ENCODE measurements around the gene ALDH7A1. TPM values are rescaled to one million over a fixed set of nuclear protein-coding genes. Genes with fewer than 3 reads are reported as not detected.

ALDH7A1 gene
- total RNA-seq, 1 donor from 2014 or later: 128 TPM

- H2AFZ ChIP-seq (replicated peaks): no peak overlapping the region
- Mint-ChIP-seq H3K4me3 (no peak overlapping the region), H3K9me3 (no peaks in the 10 kb centered on the region), H3K27ac (no peak overlapping the region), H3K36me3 (peaks cover 12% of the 10 kb centered on the region), H3K27me3 (ENCODE audit: insufficient read depth, low read depth) (peaks cover 8% of the 10 kb centered on the region), H3K4me1 (peaks cover 45% of the 10 kb centered on the region)
- no peak overlapping the region for H3K27ac ChIP-seq
- H3F3A ChIP-seq (ENCODE audit: low read depth): peaks cover 39% of the 10 kb centered on the region
- no peaks in the 10 kb centered on the region for H4K20me1 ChIP-seq (ENCODE audit: low read depth)
- H3K9ac ChIP-seq: no peak overlapping the region
- no peaks in the 10 kb centered on the region for H3K79me2 ChIP-seq (ENCODE audit: low read depth)
- H3K4me1 ChIP-seq: peaks cover 52% of the 10 kb centered on the region
- no peak overlapping the region for H3K4me3 ChIP-seq
- peaks cover 11% of the 10 kb centered on the region for H3K36me3 ChIP-seq
- no peaks in the 10 kb centered on the region for H3K9me3 ChIP-seq (ENCODE audit: low read depth)
- TF ChIP-seq, protein P1, sequence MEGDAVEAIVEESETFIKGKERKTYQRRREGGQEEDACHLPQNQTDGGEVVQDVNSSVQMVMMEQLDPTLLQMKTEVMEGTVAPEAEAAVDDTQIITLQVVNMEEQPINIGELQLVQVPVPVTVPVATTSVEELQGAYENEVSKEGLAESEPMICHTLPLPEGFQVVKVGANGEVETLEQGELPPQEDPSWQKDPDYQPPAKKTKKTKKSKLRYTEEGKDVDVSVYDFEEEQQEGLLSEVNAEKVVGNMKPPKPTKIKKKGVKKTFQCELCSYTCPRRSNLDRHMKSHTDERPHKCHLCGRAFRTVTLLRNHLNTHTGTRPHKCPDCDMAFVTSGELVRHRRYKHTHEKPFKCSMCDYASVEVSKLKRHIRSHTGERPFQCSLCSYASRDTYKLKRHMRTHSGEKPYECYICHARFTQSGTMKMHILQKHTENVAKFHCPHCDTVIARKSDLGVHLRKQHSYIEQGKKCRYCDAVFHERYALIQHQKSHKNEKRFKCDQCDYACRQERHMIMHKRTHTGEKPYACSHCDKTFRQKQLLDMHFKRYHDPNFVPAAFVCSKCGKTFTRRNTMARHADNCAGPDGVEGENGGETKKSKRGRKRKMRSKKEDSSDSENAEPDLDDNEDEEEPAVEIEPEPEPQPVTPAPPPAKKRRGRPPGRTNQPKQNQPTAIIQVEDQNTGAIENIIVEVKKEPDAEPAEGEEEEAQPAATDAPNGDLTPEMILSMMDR (IDR thresholded peaks at IDR 0.05): no peak
- no peak for TF ChIP-seq EZH2phosphoT487 (IDR thresholded peaks at IDR 0.05)
- no peak for TF ChIP-seq EZH2 (IDR thresholded peaks at IDR 0.05)
- no peak overlapping the region for H3K4me2 ChIP-seq
- no peak for DNase-seq (ENCODE audit: low spot score)
- no peaks in the 10 kb centered on the region for H3K27me3 ChIP-seq
Measured at GRCh38 chr5:126486332-126486731, 108.7 kb downstream of the ALDH7A1 start.

GRCh38 chr5:126484253-126484652 lies 110.8 kb downstream of the ALDH7A1 start:
- no peaks in the 10 kb centered on the region for H3K9me3 ChIP-seq (ENCODE audit: low read depth)
- TF ChIP-seq EZH2phosphoT487 (IDR thresholded peaks at IDR 0.05) (no peak), EZH2 (IDR thresholded peaks at IDR 0.05) (no peak)
- TF ChIP-seq, protein P1 (IDR thresholded peaks at IDR 0.05): no peak
- H3K4me1 Mint-ChIP-seq: peaks cover 27% of the 10 kb centered on the region
- no peak overlapping the region for H3K27ac Mint-ChIP-seq
- H3K27ac ChIP-seq: no peak overlapping the region
- peaks cover 12% of the 10 kb centered on the region for H3K36me3 Mint-ChIP-seq
- H4K20me1 ChIP-seq (ENCODE audit: low read depth): no peaks in the 10 kb centered on the region
- peaks cover 11% of the 10 kb centered on the region for H3K36me3 ChIP-seq
- H3K4me1 ChIP-seq: peaks cover 32% of the 10 kb centered on the region
- no peak overlapping the region for H3K4me2 ChIP-seq
- no peaks in the 10 kb centered on the region for H3K27me3 ChIP-seq
- no peak overlapping the region for H3K4me3 ChIP-seq
- H2AFZ ChIP-seq (replicated peaks): no peak overlapping the region
- H3K9me3 Mint-ChIP-seq: no peaks in the 10 kb centered on the region
- no peaks in the 10 kb centered on the region for H3K27me3 Mint-ChIP-seq (ENCODE audit: insufficient read depth, low read depth)
- H3F3A ChIP-seq (ENCODE audit: low read depth): peaks cover 18% of the 10 kb centered on the region
- H3K4me3 Mint-ChIP-seq: no peak overlapping the region
- no peak for DNase-seq (ENCODE audit: low spot score)
- H3K9ac ChIP-seq: no peak overlapping the region
- H3K79me2 ChIP-seq (ENCODE audit: low read depth): no peaks in the 10 kb centered on the region

DNA sequence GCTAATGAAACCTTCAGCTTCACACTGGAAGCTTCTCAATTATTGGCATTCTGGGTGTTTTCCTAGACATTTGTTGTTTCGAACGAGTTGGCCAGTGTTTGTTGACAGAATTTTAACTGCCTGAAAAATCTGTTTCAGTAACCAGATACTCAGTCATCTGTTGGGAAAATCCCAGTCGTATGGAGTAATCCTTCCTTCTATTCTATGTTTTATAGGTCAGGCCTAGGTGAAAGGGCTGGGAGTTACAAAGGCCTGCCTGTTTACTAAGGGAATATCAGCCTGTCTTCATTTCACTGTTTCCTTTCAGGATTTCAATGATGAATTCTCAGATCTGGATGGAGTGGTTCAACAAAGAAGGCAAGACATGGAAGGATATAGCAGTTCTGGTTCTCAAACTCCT lies 111.9 kb downstream of the ALDH7A1 start:
- H3K9me3 Mint-ChIP-seq: no peaks in the 10 kb centered on the region
- no peaks in the 10 kb centered on the region for H3K27me3 ChIP-seq
- H3K4me2 ChIP-seq: no peak overlapping the region
- no peak overlapping the region for H3K4me3 ChIP-seq
- H3K36me3 ChIP-seq: peaks cover 11% of the 10 kb centered on the region
- no peak overlapping the region for H3K4me3 Mint-ChIP-seq
- H3K9me3 ChIP-seq (ENCODE audit: low read depth): no peaks in the 10 kb centered on the region
- peaks cover 12% of the 10 kb centered on the region for H3K36me3 Mint-ChIP-seq
- no peak overlapping the region for H3K27ac Mint-ChIP-seq
- H3K4me1 ChIP-seq: peaks cover 21% of the 10 kb centered on the region
- H2AFZ ChIP-seq (replicated peaks): no peak overlapping the region
- no peaks in the 10 kb centered on the region for H4K20me1 ChIP-seq (ENCODE audit: low read depth)
- TF ChIP-seq EZH2phosphoT487 (IDR thresholded peaks at IDR 0.05) (no peak), EZH2 (IDR thresholded peaks at IDR 0.05) (no peak)
- TF ChIP-seq, protein P1 (IDR thresholded peaks at IDR 0.05): no peak
- H3F3A ChIP-seq (ENCODE audit: low read depth): peaks cover 7% of the 10 kb centered on the region
- H3K27ac ChIP-seq: peak overlapping the region; percentile 14
- DNase-seq (ENCODE audit: low spot score): no peak
- no peaks in the 10 kb centered on the region for H3K79me2 ChIP-seq (ENCODE audit: low read depth)
- no peaks in the 10 kb centered on the region for H3K27me3 Mint-ChIP-seq (ENCODE audit: insufficient read depth, low read depth)
- H3K9ac ChIP-seq: no peak overlapping the region
- H3K4me1 Mint-ChIP-seq: peaks cover 16% of the 10 kb centered on the region

All from neural progenitor cell (in vitro differentiated cells).